Transverse colon (tissue), 4 donors: ENCODE results near the gene AHDC1.

Experiments
- POLR2A ChIP-seq: fragments of 450-650 bp; IDR thresholded peaks from one replicate; pipeline ENCODE4 v1.6.1; 2016; ENCODE audit warnings: antibody characterized with exemption, mild to moderate bottlenecking, moderate library complexity
- POLR2AphosphoS5 ChIP-seq, 3 donors: sonication (generic); formaldehyde crosslinking; IDR thresholded peaks; one replicate each; pipeline ENCODE4 v1.6.1; 2016; ENCODE audit warnings: antibody characterized with exemption in 3 of 3
- TF ChIP-seq, protein P1 (sequence below), 5 experiments: fragments of 200-600 bp in 3 of 5; fragments of 450-650 bp in 2 of 5; sonication (generic) in 3 of 5; IDR thresholded peaks; 1 replicate in 2 of 5; 2 replicates in 3 of 5; pipeline ENCODE4 v1.5.1; 2016 to 2017; ENCODE audit warnings: antibody characterized with exemption in 5 of 5, inconsistent platforms in 3 of 5, mild to moderate bottlenecking in 2 of 5, moderate library complexity in 1 of 5

- TF ChIP-seq, protein P1, sequence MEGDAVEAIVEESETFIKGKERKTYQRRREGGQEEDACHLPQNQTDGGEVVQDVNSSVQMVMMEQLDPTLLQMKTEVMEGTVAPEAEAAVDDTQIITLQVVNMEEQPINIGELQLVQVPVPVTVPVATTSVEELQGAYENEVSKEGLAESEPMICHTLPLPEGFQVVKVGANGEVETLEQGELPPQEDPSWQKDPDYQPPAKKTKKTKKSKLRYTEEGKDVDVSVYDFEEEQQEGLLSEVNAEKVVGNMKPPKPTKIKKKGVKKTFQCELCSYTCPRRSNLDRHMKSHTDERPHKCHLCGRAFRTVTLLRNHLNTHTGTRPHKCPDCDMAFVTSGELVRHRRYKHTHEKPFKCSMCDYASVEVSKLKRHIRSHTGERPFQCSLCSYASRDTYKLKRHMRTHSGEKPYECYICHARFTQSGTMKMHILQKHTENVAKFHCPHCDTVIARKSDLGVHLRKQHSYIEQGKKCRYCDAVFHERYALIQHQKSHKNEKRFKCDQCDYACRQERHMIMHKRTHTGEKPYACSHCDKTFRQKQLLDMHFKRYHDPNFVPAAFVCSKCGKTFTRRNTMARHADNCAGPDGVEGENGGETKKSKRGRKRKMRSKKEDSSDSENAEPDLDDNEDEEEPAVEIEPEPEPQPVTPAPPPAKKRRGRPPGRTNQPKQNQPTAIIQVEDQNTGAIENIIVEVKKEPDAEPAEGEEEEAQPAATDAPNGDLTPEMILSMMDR (IDR thresholded peaks at IDR 0.05): no peak
- TF ChIP-seq POLR2AphosphoS5 (IDR thresholded peaks at IDR 0.05): no peak
- TF ChIP-seq POLR2A: no peak
Observed at GRCh38 chr1:27609210-27609555, 5.2 kb upstream of the AHDC1 start.
